Measurements from ENCODE around the gene SORCS3. TPM values are rescaled to one million over a fixed set of nuclear protein-coding genes. Genes with fewer than 3 reads are reported as not detected.

The SORCS3 gene
- total RNA-seq, 1 donor from 2014 or later, result 4.2 TPM

GRCh38 chr10:105062951-105063350, 421.9 kb downstream of the SORCS3 start:
- no peaks in the 10 kb centered on the region for H3K36me3 Mint-ChIP-seq
- no peak overlapping the region for H3K27ac Mint-ChIP-seq
- TF ChIP-seq CTCF (conservative IDR thresholded peaks at IDR 0.05), result no peak
- no peaks in the 10 kb centered on the region for H3K4me1 Mint-ChIP-seq (ENCODE audit: unreplicated experiment)
- no peak overlapping the region for H3K4me3 Mint-ChIP-seq
- peaks cover 6% of the 10 kb centered on the region for H3K9me3 Mint-ChIP-seq
- peaks cover 12% of the 10 kb centered on the region for H3K27me3 Mint-ChIP-seq
- no peak for DNase-seq (ENCODE audit: extremely low spot score, unreplicated experiment)

GRCh38 chr10:105063796-105064195, 422.7 kb downstream of the SORCS3 start:
- Mint-ChIP-seq H3K4me3 (no peak overlapping the region), H3K9me3 (peaks cover 6% of the 10 kb centered on the region), H3K27me3 (peaks cover 9% of the 10 kb centered on the region), H3K4me1 (ENCODE audit: unreplicated experiment) (no peaks in the 10 kb centered on the region), H3K36me3 (no peaks in the 10 kb centered on the region), H3K27ac (no peak overlapping the region)
- no peak for DNase-seq (ENCODE audit: extremely low spot score, unreplicated experiment)
- peak; percentile 82 for TF ChIP-seq CTCF (conservative IDR thresholded peaks at IDR 0.05)

- Mint-ChIP-seq H3K4me3 (no peak overlapping the region), H3K36me3 (no peaks in the 10 kb centered on the region), H3K9me3 (no peaks in the 10 kb centered on the region), H3K27ac (no peak overlapping the region), H3K4me1 (ENCODE audit: unreplicated experiment) (peaks cover 8% of the 10 kb centered on the region), H3K27me3 (peaks cover 12% of the 10 kb centered on the region)
- DNase-seq (ENCODE audit: extremely low spot score, unreplicated experiment), result no peak
- no peak for TF ChIP-seq CTCF (conservative IDR thresholded peaks at IDR 0.05)
Measured at GRCh38 chr10:105068497-105068896, 427.4 kb downstream of the SORCS3 start.

- no peak for TF ChIP-seq CTCF (conservative IDR thresholded peaks at IDR 0.05)
- no peak for DNase-seq (ENCODE audit: extremely low spot score, unreplicated experiment)
- Mint-ChIP-seq H3K27me3 (peaks cover 3% of the 10 kb centered on the region), H3K27ac (no peak overlapping the region), H3K4me3 (no peak overlapping the region), H3K36me3 (no peaks in the 10 kb centered on the region), H3K9me3 (no peaks in the 10 kb centered on the region), H3K4me1 (ENCODE audit: unreplicated experiment) (peaks cover 8% of the 10 kb centered on the region)
Measured at GRCh38 chr10:105070249-105070648, 429.2 kb downstream of the SORCS3 start.

- Mint-ChIP-seq H3K27ac (no peak overlapping the region), H3K4me1 (ENCODE audit: unreplicated experiment) (peaks cover 8% of the 10 kb centered on the region), H3K36me3 (no peaks in the 10 kb centered on the region), H3K4me3 (no peak overlapping the region), H3K9me3 (no peaks in the 10 kb centered on the region), H3K27me3 (peaks cover 6% of the 10 kb centered on the region)
- no peak for TF ChIP-seq CTCF (conservative IDR thresholded peaks at IDR 0.05)
- no peak for DNase-seq (ENCODE audit: extremely low spot score, unreplicated experiment)
Measured at GRCh38 chr10:105070952-105071351, 429.9 kb downstream of the SORCS3 start.

- H3K4me1 Mint-ChIP-seq (ENCODE audit: unreplicated experiment), result peaks cover 8% of the 10 kb centered on the region
- H3K4me3 Mint-ChIP-seq, result no peak overlapping the region
- H3K9me3 Mint-ChIP-seq, result no peaks in the 10 kb centered on the region
- no peaks in the 10 kb centered on the region for H3K36me3 Mint-ChIP-seq
- peaks cover 6% of the 10 kb centered on the region for H3K27me3 Mint-ChIP-seq
- no peak for TF ChIP-seq CTCF (conservative IDR thresholded peaks at IDR 0.05)
- no peak for DNase-seq (ENCODE audit: extremely low spot score, unreplicated experiment)
- no peak overlapping the region for H3K27ac Mint-ChIP-seq
Measured at GRCh38 chr10:105071980-105072379, 430.9 kb downstream of the SORCS3 start.
